Measurements from ENCODE around the gene VENTX. TPM values are rescaled to one million over a fixed set of nuclear protein-coding genes. Genes with fewer than 3 reads are reported as not detected.

Gene VENTX
- total RNA-seq, 1 experiment from 2014 or later, result not detected

GRCh38 chr10:133271521-133272300 is 34.1 kb downstream of the VENTX start:
- no peak for DNase-seq (ENCODE audit: low spot score)

GRCh38 chr10:133272301-133272963 is 34.8 kb downstream of the VENTX start:
- no peak for DNase-seq (ENCODE audit: low spot score)

GRCh38 chr10:133272964-133273420 is 35.3 kb downstream of the VENTX start:
- DNase-seq (ENCODE audit: low spot score), result no peak

GRCh38 chr10:133273534-133274143 is 36.0 kb downstream of the VENTX start:
- no peak for DNase-seq (ENCODE audit: low spot score)

- no peak for DNase-seq (ENCODE audit: low spot score)
These were observed 37.4 kb downstream of the VENTX start for GRCh38 chr10:133274751-133275683.

- no peak for DNase-seq (ENCODE audit: low spot score)
These were observed 38.0 kb downstream of the VENTX start for GRCh38 chr10:133275684-133276092.

GRCh38 chr10:133276100-133276434 is 38.4 kb downstream of the VENTX start:
- DNase-seq (ENCODE audit: low spot score), result no peak

GRCh38 chr10:133276435-133277201 is 39.0 kb downstream of the VENTX start, which contains the start of gene ADAM8:
Gene ADAM8, minus strand, starts transcription at chr10:133276868. Its CDS starts 51 bp downstream, at chr10:133276817.
- no peak for DNase-seq (ENCODE audit: low spot score)

GRCh38 chr10:133277277-133277992 is 39.8 kb downstream of the VENTX start:
- no peak for DNase-seq (ENCODE audit: low spot score)

GRCh38 chr10:133277993-133278576 is 40.4 kb downstream of the VENTX start:
- DNase-seq (ENCODE audit: low spot score), result no peak

GRCh38 chr10:133278577-133279265 is 41.1 kb downstream of the VENTX start:
- DNase-seq (ENCODE audit: low spot score), result peak; percentile 83

GRCh38 chr10:133279326-133280226 is 41.9 kb downstream of the VENTX start:
- no peak for DNase-seq (ENCODE audit: low spot score)

GRCh38 chr10:133280391-133281059 is 42.9 kb downstream of the VENTX start:
- no peak for DNase-seq (ENCODE audit: low spot score)

GRCh38 chr10:133281084-133281483 is 43.4 kb downstream of the VENTX start:
- no peak for DNase-seq (ENCODE audit: low spot score)

- DNase-seq (ENCODE audit: low spot score), result no peak
These were observed 44.1 kb downstream of the VENTX start for GRCh38 chr10:133281628-133282372.

GRCh38 chr10:133282846-133283390 is 45.3 kb downstream of the VENTX start:
- no peak for DNase-seq (ENCODE audit: low spot score)

Measured in H4 (cell line).